HepG2 (cell line): ENCODE results near the gene BCAM. TPM values are rescaled to one million over a fixed set of nuclear protein-coding genes. Genes with fewer than 3 reads are reported as not detected.
A peak's percentile ranks its signal among the peaks of the same experiment; 100 is the strongest.

Source experiments
- ATAC-seq: fragments of 200-7000 bp; cut with Tn5 transposase; 3 replicates; pipeline ENCODE4 v1.9.1; 2020; ENCODE audit warnings: mild to moderate bottlenecking, moderate library complexity
- BruUV-seq: library from RNA; stranded (reverse); fragments of 400-500 nt; replicated peaks from 2 replicates; lab custom pipeline; 2021; lab: Mats Ljungman, UMichigan
- CTCF ChIA-PET: fragments of 300-600 bp; formaldehyde crosslinking; extraction: SDS; loops from one replicate; lab custom pipeline; 2021; ENCODE audit warnings: low total read pairs, inconsistent platforms, low intra/inter-chr PET ratio; lab: Yijun Ruan, JAX
- POLR2A ChIA-PET: fragments of 350-600 bp; sonication (Branson Sonifier 250); formaldehyde crosslinking; loops from one replicate; lab custom pipeline; 2020; ENCODE audit warnings: antibody characterized with exemption, inconsistent platforms; lab: Yijun Ruan, JAX
- DNase-seq: peaks from one replicate; pipeline ENCODE4 v3.0.0-alpha.2; 2015; ENCODE audit warnings: low spot score
- FAIRE-seq: peaks from 3 replicates; lab custom pipeline; 2011; peaks lifted over from hg19 to GRCh38; lab: Jason Lieb, UNC
- H2AFZ ChIP-seq: one replicate; pipeline ENCODE4 v1.6.1; 2011; ENCODE audit warnings: low read length, inconsistent platforms
- H3K27ac ChIP-seq: fragments of 300-600 bp; 3 replicates; pipeline ENCODE4 v1.8.0; 2011; ENCODE audit warnings: mixed run types, mild to moderate bottlenecking, mixed read lengths, low read length, inconsistent platforms; ENCODE audit not compliant: insufficient read depth; ENCODE audit errors: extremely low read length
- H3K27me3 ChIP-seq, 2 experiments: fragments of 200-600 bp in 1 of 2; 2 replicates in 1 of 2; 3 replicates in 1 of 2; pipeline versions ENCODE4 v1.6.0 to v1.8.0; 2011; ENCODE audit warnings: low read length in 2 of 2, mild to moderate bottlenecking in 2 of 2, moderate library complexity in 2 of 2, inconsistent platforms in 1 of 2; ENCODE audit not compliant: insufficient read depth in 2 of 2, control insufficient read depth in 1 of 2
- H3K36me3 ChIP-seq, 2 experiments: fragments of 200-600 bp in 1 of 2; replicated peaks in 1 of 2; 2 replicates in 1 of 2; 3 replicates in 1 of 2; pipeline versions ENCODE4 v1.5.1 to v1.8.0; 2011; ENCODE audit warnings: low read length in 2 of 2, inconsistent platforms in 1 of 2; ENCODE audit not compliant: insufficient read depth in 2 of 2, control insufficient read depth in 1 of 2
- H3K4me1 ChIP-seq: 2 replicates; pipeline ENCODE4 v1.5.1; 2012; ENCODE audit warnings: low read length, inconsistent platforms; ENCODE audit not compliant: insufficient read depth
- H3K4me2 ChIP-seq: 2 replicates; pipeline ENCODE4 v1.6.0; 2011; ENCODE audit warnings: low read depth, low read length, inconsistent platforms
- H3K4me3 ChIP-seq, 3 experiments: fragments of 200-600 bp in 1 of 3; sonication (generic), shearing (Covaris generic) in 1 of 3; replicated peaks in 1 of 3; 2 replicates each; pipeline ENCODE4 v1.5.1; 2011 to 2016; ENCODE audit warnings: low read length in 3 of 3, inconsistent platforms in 2 of 3, low read depth in 2 of 3, mild to moderate bottlenecking in 2 of 3, control low read depth in 1 of 3, mixed read lengths in 1 of 3; ENCODE audit not compliant: insufficient read depth in 1 of 3
- H3K79me2 ChIP-seq: one replicate; pipeline ENCODE4 v1.6.1; 2011; ENCODE audit warnings: low read length, inconsistent platforms; ENCODE audit not compliant: insufficient read depth
- H3K9ac ChIP-seq: 2 replicates; pipeline ENCODE4 v1.6.0; 2011; ENCODE audit warnings: mild to moderate bottlenecking, low read depth, low read length, inconsistent platforms; ENCODE audit not compliant: insufficient read depth
- H3K9me3 ChIP-seq: 2 replicates; pipeline ENCODE4 v1.5.1; 2012; ENCODE audit warnings: mild to moderate bottlenecking, low read length
- H4K20me1 ChIP-seq: 2 replicates; pipeline ENCODE4 v1.6.0; 2011; ENCODE audit warnings: inconsistent platforms, mild to moderate bottlenecking, low read length, moderate library complexity; ENCODE audit not compliant: insufficient read depth
- KLF6 ChIP-seq: IDR thresholded peaks from 2 replicates; pipeline ENCODE4 v1.8.0; 2016; ENCODE audit warnings: missing biosample characterization, missing genetic modification reagents
- KLF9 ChIP-seq: IDR thresholded peaks from 2 replicates; pipeline ENCODE4 v1.6.1; 2016; ENCODE audit warnings: low read depth
- NCOA2 ChIP-seq: sonication (generic); formaldehyde crosslinking; IDR thresholded peaks from 2 replicates; pipeline ENCODE4 v1.8.0; 2022; ENCODE audit warnings: inconsistent platforms
- NR1H2 ChIP-seq: sonication (generic); formaldehyde crosslinking; IDR thresholded peaks from 2 replicates; pipeline ENCODE4 v1.8.1; 2022; ENCODE audit warnings: low read depth, missing genetic modification reagents, borderline replicate concordance
- SP140L ChIP-seq: sonication (generic); formaldehyde crosslinking; IDR thresholded peaks from 2 replicates; pipeline ENCODE4 v1.4.0; 2020; ENCODE audit warnings: missing genetic modification reagents, borderline replicate concordance
- SPEN ChIP-seq: sonication (generic); formaldehyde crosslinking; IDR thresholded peaks from 2 replicates; pipeline ENCODE4 v1.5.1; 2020; ENCODE audit warnings: low read depth, mild to moderate bottlenecking, missing genetic modification reagents
- ZFP1 ChIP-seq: IDR thresholded peaks from 2 replicates; pipeline ENCODE4 v1.6.1; 2016
- ZNF160 ChIP-seq: sonication (generic); formaldehyde crosslinking; IDR thresholded peaks from 2 replicates; pipeline ENCODE4 v1.8.0; 2022; ENCODE audit warnings: mild to moderate bottlenecking, inconsistent platforms, missing genetic modification reagents
- ZNF432 ChIP-seq: sonication (generic); formaldehyde crosslinking; IDR thresholded peaks from 2 replicates; pipeline ENCODE4 v1.5.0; 2020; ENCODE audit warnings: missing genetic modification reagents, mild to moderate bottlenecking, borderline replicate concordance
- ZNF512B ChIP-seq: sonication (generic); formaldehyde crosslinking; IDR thresholded peaks from 2 replicates; pipeline ENCODE4 v1.5.1; 2020; ENCODE audit warnings: missing genetic modification reagents, mild to moderate bottlenecking, borderline replicate concordance
- ZNF598 ChIP-seq: sonication (generic); formaldehyde crosslinking; IDR thresholded peaks from 2 replicates; pipeline ENCODE4 v1.5.1; 2020; ENCODE audit warnings: mild to moderate bottlenecking, missing genetic modification reagents, borderline replicate concordance
- ZNF879 ChIP-seq: sonication (generic); formaldehyde crosslinking; IDR thresholded peaks from 2 replicates; pipeline ENCODE4 v1.8.1; 2023; ENCODE audit warnings: missing genetic modification reagents
- ZSCAN22 ChIP-seq: sonication (generic); formaldehyde crosslinking; IDR thresholded peaks from 2 replicates; pipeline ENCODE4 v1.4.0; 2020; ENCODE audit warnings: mild to moderate bottlenecking, missing genetic modification reagents
- WGBS: methylation state at CpG from one replicate; pipeline ENCODE4 v1.1.6; 2017; ENCODE audit warnings: low lambda C conversion rate; 5-methylcytosine and 5-hydroxymethylcytosine counted together
- in situ Hi-C: cut with HindIII; loops from 2 replicates; pipeline ENCODE4 v1.10.0; 2017; ENCODE audit warnings: low pct_unique_long_range_greater_than_20kb; ENCODE audit not compliant: extremely low pct_ligation_motif_present
- intact Hi-C: fragments of 100-400 bp; cut with micrococcal nuclease; formaldehyde crosslinking; loops from one replicate; pipeline ENCODE4 v1.10.0; 2022; ENCODE audit not compliant: unreplicated experiment
- polyA plus RNA-seq, 8 experiments: library from polyadenylated mRNA; depleted of rRNA in 3 of 8; stranded (reverse) in 7 of 8; unstranded in 1 of 8; fragments of >200 nt; fragmentation: Illumina TruSeq in 4 of 8; extraction: Trizol in 4 of 8; gene quantifications; 2 replicates each; pipeline versions ENCODE4 v1.2.1 to v1.2.3, GENCODE V29; 2011 to 2016; ENCODE audit warnings: low read depth in 4 of 8, missing spikeins in 1 of 8, mixed read lengths in 1 of 8; ENCODE audit not compliant: insufficient read depth in 1 of 8
- total RNA-seq, 5 experiments: library from RNA; depleted of rRNA; stranded (reverse); fragments of >200 nt; fragmentation: Illumina TruSeq; extraction: Trizol; gene quantifications; 2 replicates each; pipeline ENCODE4 v1.2.3, GENCODE V29; 2016; ENCODE audit warnings: low read depth in 1 of 5
- TF ChIP-seq, protein P1 (sequence below): IDR thresholded peaks from 2 replicates; pipeline ENCODE4 v1.6.1; 2016; ENCODE audit warnings: low read depth, missing genetic modification reagents, missing compliant biosample characterization

The BCAM gene
- total and polyA plus RNA-seq, 2 of the 13 experiments (the other 11 are each of a cell fraction or from before 2014, with no cell fraction given): 51.2 to 62.7 TPM

DNA sequence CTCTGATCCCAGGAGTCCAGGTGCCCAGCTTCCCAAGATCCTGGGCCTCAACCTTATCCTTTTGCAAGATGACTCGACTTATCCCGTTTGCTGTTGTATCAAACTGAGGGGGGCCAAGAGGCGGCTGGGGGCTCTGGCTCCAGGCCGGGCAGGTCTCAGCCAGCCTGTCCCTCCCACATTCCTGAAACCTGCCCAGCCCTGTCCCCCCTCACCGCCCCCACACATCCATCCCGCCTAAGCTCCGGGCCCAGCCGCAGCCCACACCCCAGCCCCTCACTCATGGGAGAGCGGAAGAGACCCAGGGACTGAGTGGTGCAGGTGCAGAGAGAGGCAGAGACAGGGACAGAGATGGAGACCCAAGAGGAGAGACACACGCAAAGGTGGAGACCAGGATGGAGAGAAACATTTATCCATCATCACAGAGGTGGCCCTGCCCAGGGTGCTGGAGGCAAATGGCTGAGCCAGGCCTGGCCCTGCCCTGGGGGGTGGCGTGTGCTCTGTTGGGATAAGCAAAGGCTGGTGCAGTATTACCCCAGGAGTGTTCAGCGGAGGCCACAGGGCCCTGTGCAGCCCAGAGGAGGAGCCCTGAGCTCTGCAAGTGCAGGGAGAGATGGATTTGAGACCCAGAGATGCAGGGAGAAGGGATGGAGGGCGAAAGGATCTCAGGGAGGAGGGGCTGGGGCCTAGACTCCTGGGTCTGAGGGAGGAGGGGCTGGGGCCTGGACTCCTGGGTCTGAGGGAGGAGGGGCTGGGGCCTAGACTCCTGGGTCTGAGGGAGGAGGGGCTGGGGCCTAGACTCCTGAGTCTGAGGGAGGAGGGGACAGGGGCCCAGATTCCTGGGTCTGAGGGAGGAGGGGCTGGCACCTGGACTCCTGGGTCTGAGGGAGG is 1.6 kb downstream of the BCAM start (continued):
- TF ChIP-seq ZNF512B (CRISPR knock-in tag) (no peak), ZNF432 (CRISPR knock-in tag) (no peak), ZFP1 (no peak), SPEN (CRISPR knock-in tag) (no peak), SP140L (CRISPR knock-in tag) (no peak), ZNF879 (CRISPR knock-in tag) (no peak), NR1H2 (no peak), NCOA2 (CRISPR knock-in tag) (no peak)

- Histone ChIP-seq H4K20me1 (0 out of 2 replicates have a peak, but pooled peaks cover 8% of the 10 kb centered on the region), H3K27ac (peak overlapping the region; percentile 38), H3K9ac (peak overlapping the region; percentile 26; the same call in 1 of the 2 replicates), H3K36me3 (peaks cover 8 to 33% of the 10 kb centered on the region in 2 experiments), H2AFZ (no peak overlapping the region), H3K4me3 (peak overlapping the region in 1 of 3 experiments; percentile 41; a peak in 1 of 6 replicates), H3K4me2 (peak overlapping the region; percentile 83), H3K27me3 (no peaks in the 10 kb centered on the region; a peak in 1 of 5 replicates), H3K9me3 (no peaks in the 10 kb centered on the region), H3K4me1 (peaks cover 67% of the 10 kb centered on the region), H3K79me2 (peaks cover 21% of the 10 kb centered on the region)
- BruUV-seq: no TSS peak
- ChIA-PET CTCF (interaction anchor here (0.6 kb wide), 1 partner anchor 1561 kb away, joined by 3 read pairs; no protein-coding TSS in a partner anchor), POLR2A (interaction anchor here (3.3 kb wide), 1 partner anchor 11 kb away, joined by 18 read pairs; no protein-coding TSS in a partner anchor)
- ATAC-seq (no peak), DNase-seq (no peak), FAIRE-seq (no peak)
- 13% methylated on average over 1 of the region's 7 CpGs for WGBS
- intact Hi-C loops: no loop called here
- no peak for TF ChIP-seq KLF9 (CRISPR knock-in tag)
- no peak for TF ChIP-seq ZNF598 (CRISPR knock-in tag)
- TF ChIP-seq KLF6 (CRISPR knock-in tag): no peak
- TF ChIP-seq, protein P1, sequence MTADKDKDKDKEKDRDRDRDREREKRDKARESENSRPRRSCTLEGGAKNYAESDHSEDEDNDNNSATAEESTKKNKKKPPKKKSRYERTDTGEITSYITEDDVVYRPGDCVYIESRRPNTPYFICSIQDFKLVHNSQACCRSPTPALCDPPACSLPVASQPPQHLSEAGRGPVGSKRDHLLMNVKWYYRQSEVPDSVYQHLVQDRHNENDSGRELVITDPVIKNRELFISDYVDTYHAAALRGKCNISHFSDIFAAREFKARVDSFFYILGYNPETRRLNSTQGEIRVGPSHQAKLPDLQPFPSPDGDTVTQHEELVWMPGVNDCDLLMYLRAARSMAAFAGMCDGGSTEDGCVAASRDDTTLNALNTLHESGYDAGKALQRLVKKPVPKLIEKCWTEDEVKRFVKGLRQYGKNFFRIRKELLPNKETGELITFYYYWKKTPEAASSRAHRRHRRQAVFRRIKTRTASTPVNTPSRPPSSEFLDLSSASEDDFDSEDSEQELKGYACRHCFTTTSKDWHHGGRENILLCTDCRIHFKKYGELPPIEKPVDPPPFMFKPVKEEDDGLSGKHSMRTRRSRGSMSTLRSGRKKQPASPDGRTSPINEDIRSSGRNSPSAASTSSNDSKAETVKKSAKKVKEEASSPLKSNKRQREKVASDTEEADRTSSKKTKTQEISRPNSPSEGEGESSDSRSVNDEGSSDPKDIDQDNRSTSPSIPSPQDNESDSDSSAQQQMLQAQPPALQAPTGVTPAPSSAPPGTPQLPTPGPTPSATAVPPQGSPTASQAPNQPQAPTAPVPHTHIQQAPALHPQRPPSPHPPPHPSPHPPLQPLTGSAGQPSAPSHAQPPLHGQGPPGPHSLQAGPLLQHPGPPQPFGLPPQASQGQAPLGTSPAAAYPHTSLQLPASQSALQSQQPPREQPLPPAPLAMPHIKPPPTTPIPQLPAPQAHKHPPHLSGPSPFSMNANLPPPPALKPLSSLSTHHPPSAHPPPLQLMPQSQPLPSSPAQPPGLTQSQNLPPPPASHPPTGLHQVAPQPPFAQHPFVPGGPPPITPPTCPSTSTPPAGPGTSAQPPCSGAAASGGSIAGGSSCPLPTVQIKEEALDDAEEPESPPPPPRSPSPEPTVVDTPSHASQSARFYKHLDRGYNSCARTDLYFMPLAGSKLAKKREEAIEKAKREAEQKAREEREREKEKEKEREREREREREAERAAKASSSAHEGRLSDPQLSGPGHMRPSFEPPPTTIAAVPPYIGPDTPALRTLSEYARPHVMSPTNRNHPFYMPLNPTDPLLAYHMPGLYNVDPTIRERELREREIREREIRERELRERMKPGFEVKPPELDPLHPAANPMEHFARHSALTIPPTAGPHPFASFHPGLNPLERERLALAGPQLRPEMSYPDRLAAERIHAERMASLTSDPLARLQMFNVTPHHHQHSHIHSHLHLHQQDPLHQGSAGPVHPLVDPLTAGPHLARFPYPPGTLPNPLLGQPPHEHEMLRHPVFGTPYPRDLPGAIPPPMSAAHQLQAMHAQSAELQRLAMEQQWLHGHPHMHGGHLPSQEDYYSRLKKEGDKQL (CRISPR knock-in tag): no peak
- peak; percentile 72; the same call in 1 of the 2 replicates for TF ChIP-seq ZSCAN22 (CRISPR knock-in tag)
- TF ChIP-seq ZNF160 (CRISPR knock-in tag): no peak
- in situ Hi-C loops: no loop called here
Measured at GRCh38 chr19:44811122-44811419, 2.2 kb downstream of the BCAM start.
